GM18511 (cell line): Measurements from ENCODE around the gene CPB2.

Experiments
- ATAC-seq: cut with Tn5 transposase; IDR thresholded peaks from one replicate; pipeline ENCODE4 v1.9.1; 2021; ENCODE audit warnings: mild to moderate bottlenecking, moderate library complexity; ENCODE audit not compliant: unreplicated experiment

Gene CPB2

DNA sequence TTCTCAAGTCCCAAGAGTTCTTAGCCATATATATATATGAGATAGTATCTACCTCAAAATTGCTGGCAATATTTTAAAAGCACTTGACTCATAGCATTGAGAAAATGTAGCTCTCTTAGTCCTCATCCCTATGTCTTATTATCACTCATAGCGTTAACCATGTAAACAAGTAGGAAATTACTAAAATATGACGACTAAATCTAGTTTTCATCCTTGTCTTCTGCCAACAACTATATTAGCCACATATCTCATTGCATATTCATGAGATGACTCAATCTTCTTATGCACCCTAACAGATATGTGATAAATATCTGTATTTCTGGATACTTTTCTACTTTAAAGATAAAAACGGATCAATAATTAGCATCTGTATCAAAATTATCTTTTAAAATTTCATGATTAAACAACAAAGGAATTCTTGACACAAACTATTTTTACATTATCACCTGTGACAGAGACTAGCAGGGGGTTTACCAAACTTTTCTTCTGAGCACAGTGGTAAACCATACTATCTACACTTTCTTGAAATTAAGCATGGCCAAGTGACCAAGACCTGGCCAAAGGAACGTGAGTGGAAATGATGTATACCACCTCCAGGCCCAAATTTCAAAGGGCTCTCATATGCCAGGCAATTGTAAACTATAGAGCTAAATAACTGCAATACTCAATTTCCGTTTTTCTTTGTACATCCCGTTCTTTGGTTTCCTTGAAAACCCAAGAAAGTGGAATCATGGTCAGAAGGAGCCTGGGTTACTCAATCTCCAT lies 98.0 kb downstream of the CPB2 start:
- no peak for ATAC-seq

DNA sequence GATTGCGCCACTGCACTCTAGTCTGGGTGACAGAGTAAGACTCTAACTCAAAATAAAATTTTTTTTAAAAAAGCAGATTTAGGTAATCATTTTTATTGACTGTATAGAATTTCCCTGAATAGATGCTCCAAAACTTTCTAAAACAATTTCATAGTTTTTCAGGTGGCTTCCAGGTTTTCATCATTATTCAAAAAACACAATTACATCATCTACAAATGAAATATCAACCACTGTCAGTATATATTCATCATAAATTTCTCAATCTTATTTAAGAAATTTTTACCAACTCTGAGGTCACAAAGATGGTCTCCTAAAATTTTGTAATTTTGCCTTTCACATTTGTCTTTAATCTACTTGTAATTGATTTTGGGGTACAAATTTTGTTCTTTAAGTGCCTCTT lies 100.3 kb downstream of the CPB2 start:
- ATAC-seq, result no peak
